Smooth muscle cell (in vitro differentiated cells): ENCODE results near the gene CCR3. TPM values are rescaled to one million over a fixed set of nuclear protein-coding genes. Genes with fewer than 3 reads are reported as not detected.

ENCODE experiments used
- DNase-seq: peaks from one replicate; lab custom pipeline; 2025; ENCODE audit not compliant: unreplicated experiment; lab: John Stamatoyannopoulos, UW
- H2AFZ ChIP-seq: fragments of 200-600 bp; sonication (generic); 2 replicates; pipeline ENCODE4 v1.6.0; 2016; ENCODE audit warnings: antibody characterized with exemption, low read depth, mild to moderate bottlenecking
- H3F3A ChIP-seq: fragments of 200-600 bp; sonication (generic); 2 replicates; pipeline ENCODE4 v1.6.0; 2017; ENCODE audit warnings: antibody characterized with exemption, low read depth
- H3K27ac ChIP-seq: fragments of 200-600 bp; sonication (generic); 2 replicates; pipeline ENCODE4 v1.5.1; 2016; ENCODE audit warnings: low read depth, mild to moderate bottlenecking
- H3K27me3 ChIP-seq: fragments of 200-600 bp; sonication (generic); 2 replicates; pipeline ENCODE4 v1.6.1; 2016; ENCODE audit warnings: low read depth, mild to moderate bottlenecking
- H3K36me3 ChIP-seq: fragments of 200-600 bp; sonication (generic); 2 replicates; pipeline ENCODE4 v1.5.1; 2016; ENCODE audit warnings: low read depth
- H3K4me1 ChIP-seq: fragments of 200-600 bp; sonication (generic); 2 replicates; pipeline ENCODE4 v1.5.1; 2016; ENCODE audit warnings: low read depth
- H3K4me2 ChIP-seq: fragments of 200-600 bp; sonication (generic); 2 replicates; pipeline ENCODE4 v1.6.0; 2016; ENCODE audit warnings: mild to moderate bottlenecking
- H3K4me3 ChIP-seq: fragments of 200-600 bp; sonication (generic); 2 replicates; pipeline ENCODE4 v1.5.1; 2016; ENCODE audit warnings: mild to moderate bottlenecking
- H3K79me2 ChIP-seq: fragments of 200-600 bp; sonication (generic); 2 replicates; pipeline ENCODE4 v1.6.0; 2016; ENCODE audit warnings: low read depth, mild to moderate bottlenecking
- H3K9ac ChIP-seq: fragments of 200-600 bp; sonication (generic); 2 replicates; pipeline ENCODE4 v1.6.0; 2016; ENCODE audit warnings: low read depth
- H3K9me3 ChIP-seq: fragments of 200-600 bp; sonication (generic); replicated peaks from 2 replicates; pipeline ENCODE4 v1.5.1; 2016; ENCODE audit warnings: low read depth
- H4K20me1 ChIP-seq: fragments of 200-600 bp; sonication (generic); 2 replicates; pipeline ENCODE4 v1.6.0; 2016; ENCODE audit warnings: low read depth
- WGBS: methylation state at CpG from one replicate; pipeline ENCODE4 v1.1.7; 2016; ENCODE audit warnings: low lambda C conversion rate; 5-methylcytosine and 5-hydroxymethylcytosine counted together
- polyA plus RNA-seq: library from polyadenylated mRNA; unstranded; fragments of >200 nt; fragmentation: Nextera tagmentation; extraction: Ambion mirVana; gene quantifications from 2 replicates; pipeline ENCODE4 v1.2.1, GENCODE V29; 2016
- total RNA-seq: library from RNA; depleted of rRNA; stranded (reverse); fragments of >200 nt; gene quantifications from 2 replicates; pipeline ENCODE4 v1.2.3, GENCODE V29; 2014
- TF ChIP-seq, protein P1 (sequence below): fragments of 200-600 bp; sonication (generic); IDR thresholded peaks from 2 replicates; pipeline ENCODE4 v1.5.1; 2017; ENCODE audit warnings: borderline replicate concordance, mild to moderate bottlenecking, antibody characterized with exemption; ENCODE audit not compliant: insufficient read depth, poor library complexity, severe bottlenecking

CCR3 gene
- total and polyA plus RNA-seq, 2 experiments from 2014 or later, result not detected

DNA sequence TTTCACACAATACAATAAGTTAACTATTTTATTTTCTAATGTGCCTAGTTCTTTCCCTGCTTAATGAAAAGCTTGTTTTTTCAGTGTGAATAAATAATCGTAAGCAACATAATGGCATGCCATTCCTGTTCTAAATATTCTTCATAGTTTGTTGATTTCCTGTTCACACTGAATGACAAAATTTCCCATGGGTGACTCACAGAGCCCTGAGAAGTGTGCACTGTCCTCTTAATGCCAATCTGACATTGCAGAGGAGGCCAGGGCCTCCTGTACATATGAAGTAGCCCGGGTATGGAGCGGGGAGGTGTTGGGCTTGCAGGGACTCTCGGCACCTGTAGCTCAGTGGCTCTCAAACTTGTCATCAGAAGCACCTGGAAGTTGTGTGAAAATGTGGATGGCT lies 24.3 kb downstream of the CCR3 start:
- no peaks in the 10 kb centered on the region for H4K20me1 ChIP-seq
- no peak overlapping the region for H3K9ac ChIP-seq
- H3K27ac ChIP-seq, result no peak overlapping the region
- H3K4me3 ChIP-seq, result no peak overlapping the region
- TF ChIP-seq, protein P1, sequence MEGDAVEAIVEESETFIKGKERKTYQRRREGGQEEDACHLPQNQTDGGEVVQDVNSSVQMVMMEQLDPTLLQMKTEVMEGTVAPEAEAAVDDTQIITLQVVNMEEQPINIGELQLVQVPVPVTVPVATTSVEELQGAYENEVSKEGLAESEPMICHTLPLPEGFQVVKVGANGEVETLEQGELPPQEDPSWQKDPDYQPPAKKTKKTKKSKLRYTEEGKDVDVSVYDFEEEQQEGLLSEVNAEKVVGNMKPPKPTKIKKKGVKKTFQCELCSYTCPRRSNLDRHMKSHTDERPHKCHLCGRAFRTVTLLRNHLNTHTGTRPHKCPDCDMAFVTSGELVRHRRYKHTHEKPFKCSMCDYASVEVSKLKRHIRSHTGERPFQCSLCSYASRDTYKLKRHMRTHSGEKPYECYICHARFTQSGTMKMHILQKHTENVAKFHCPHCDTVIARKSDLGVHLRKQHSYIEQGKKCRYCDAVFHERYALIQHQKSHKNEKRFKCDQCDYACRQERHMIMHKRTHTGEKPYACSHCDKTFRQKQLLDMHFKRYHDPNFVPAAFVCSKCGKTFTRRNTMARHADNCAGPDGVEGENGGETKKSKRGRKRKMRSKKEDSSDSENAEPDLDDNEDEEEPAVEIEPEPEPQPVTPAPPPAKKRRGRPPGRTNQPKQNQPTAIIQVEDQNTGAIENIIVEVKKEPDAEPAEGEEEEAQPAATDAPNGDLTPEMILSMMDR, result no peak
- H3K27me3 ChIP-seq, result no peaks in the 10 kb centered on the region
- H3K4me2 ChIP-seq, result no peak overlapping the region
- H3K36me3 ChIP-seq, result no peaks in the 10 kb centered on the region
- H2AFZ ChIP-seq, result no peak overlapping the region
- no peaks in the 10 kb centered on the region for H3K79me2 ChIP-seq
- no peaks in the 10 kb centered on the region for H3K4me1 ChIP-seq
- H3K9me3 ChIP-seq, result no peaks in the 10 kb centered on the region
- 86% methylated on average over 4 of the region's 4 CpGs for WGBS
- no peaks in the 10 kb centered on the region for H3F3A ChIP-seq
- no peak for DNase-seq

DNA sequence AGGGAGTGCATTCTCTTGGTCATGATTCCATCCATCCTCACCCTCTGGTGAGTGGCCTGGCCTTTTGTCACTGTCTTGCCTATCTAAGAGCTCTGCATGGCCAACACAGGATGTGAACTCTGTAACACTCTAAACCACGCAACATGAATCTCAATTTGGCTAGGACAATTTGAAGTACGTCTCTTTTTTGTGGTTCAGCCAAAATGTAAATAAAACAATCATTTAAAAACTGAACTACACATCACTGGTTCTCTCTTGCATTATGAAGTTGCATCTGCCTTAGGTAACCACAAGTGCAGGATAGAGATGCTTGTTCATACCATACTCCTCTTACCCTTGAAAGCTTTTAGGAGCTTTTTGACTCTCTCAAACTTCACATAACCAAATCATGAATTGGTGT lies 27.3 kb downstream of the CCR3 start:
- Histone ChIP-seq H3K4me3 (no peak overlapping the region), H2AFZ (no peak overlapping the region), H3K36me3 (no peaks in the 10 kb centered on the region), H3K9ac (no peak overlapping the region), H3K27ac (no peak overlapping the region), H3K4me1 (no peaks in the 10 kb centered on the region), H3K27me3 (no peaks in the 10 kb centered on the region), H4K20me1 (no peaks in the 10 kb centered on the region), H3K79me2 (no peaks in the 10 kb centered on the region), H3K9me3 (no peaks in the 10 kb centered on the region), H3F3A (no peaks in the 10 kb centered on the region), H3K4me2 (no peak overlapping the region)
- TF ChIP-seq, protein P1, result no peak
- DNase-seq, result no peak
- 92% methylated on average over 2 of the region's 2 CpGs for WGBS

DNA sequence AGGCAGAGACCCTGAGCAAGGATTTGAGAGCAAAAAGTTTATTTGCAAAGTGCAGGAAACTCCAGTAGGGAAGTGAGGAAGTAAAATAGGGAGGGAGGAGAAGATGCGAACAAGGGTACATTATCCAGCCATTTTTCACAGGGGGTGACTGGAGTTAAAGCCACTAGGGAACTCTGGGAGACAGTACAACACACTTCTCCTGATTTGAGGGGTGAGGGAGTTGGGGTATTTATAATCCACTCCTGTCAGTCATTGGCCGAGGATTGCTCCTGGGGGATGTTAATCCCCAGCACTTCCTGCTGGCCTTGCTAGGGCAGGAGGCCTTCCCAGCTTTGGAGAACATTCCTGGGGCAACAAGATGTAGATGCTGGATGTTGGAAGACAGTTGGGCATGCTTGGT lies 28.2 kb downstream of the CCR3 start:
- no peak overlapping the region for H3K4me3 ChIP-seq
- no peaks in the 10 kb centered on the region for H3F3A ChIP-seq
- 90% methylated on average over 2 of the region's 2 CpGs for WGBS
- no peaks in the 10 kb centered on the region for H3K36me3 ChIP-seq
- no peak overlapping the region for H2AFZ ChIP-seq
- no peak overlapping the region for H3K27ac ChIP-seq
- H3K9ac ChIP-seq, result no peak overlapping the region
- TF ChIP-seq, protein P1, result no peak
- no peaks in the 10 kb centered on the region for H4K20me1 ChIP-seq
- no peak for DNase-seq
- no peaks in the 10 kb centered on the region for H3K9me3 ChIP-seq
- H3K79me2 ChIP-seq, result no peaks in the 10 kb centered on the region
- no peaks in the 10 kb centered on the region for H3K4me1 ChIP-seq
- no peaks in the 10 kb centered on the region for H3K27me3 ChIP-seq
- no peak overlapping the region for H3K4me2 ChIP-seq

DNA sequence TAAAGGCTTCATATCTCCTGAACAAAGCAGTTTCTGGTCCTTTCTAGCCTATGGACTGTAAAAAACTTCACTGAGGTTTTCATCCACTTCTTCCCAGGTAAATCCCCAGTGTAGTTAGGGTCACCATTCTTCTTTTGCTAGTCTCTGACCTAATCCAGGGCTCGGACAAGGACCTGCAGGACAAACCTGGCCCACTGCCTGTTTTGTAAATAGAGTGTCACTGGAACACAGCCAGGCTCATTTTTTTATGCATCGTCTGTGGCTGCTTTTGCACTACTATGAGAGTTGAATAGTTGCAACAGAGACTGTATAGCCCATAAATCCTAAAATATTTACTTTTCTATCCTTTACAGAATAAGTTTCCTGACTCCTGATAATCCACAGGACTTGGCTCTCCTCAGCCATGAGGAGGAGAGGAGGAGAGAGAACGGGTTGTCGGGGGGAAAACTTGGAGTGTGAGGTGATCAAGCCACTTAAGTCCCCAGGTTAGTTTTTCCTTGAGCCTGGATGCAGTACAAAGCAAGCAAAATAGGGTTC lies 29.0 kb downstream of the CCR3 start:
- Histone ChIP-seq H3K9ac (no peak overlapping the region), H3K36me3 (no peaks in the 10 kb centered on the region), H3F3A (no peaks in the 10 kb centered on the region), H3K4me3 (no peak overlapping the region), H3K4me1 (no peaks in the 10 kb centered on the region), H3K9me3 (no peaks in the 10 kb centered on the region), H3K4me2 (no peak overlapping the region), H2AFZ (no peak overlapping the region), H4K20me1 (no peaks in the 10 kb centered on the region), H3K27ac (no peak overlapping the region), H3K27me3 (no peaks in the 10 kb centered on the region), H3K79me2 (no peaks in the 10 kb centered on the region)
- DNase-seq, result no peak
- 62% methylated on average over 4 of the region's 4 CpGs for WGBS
- TF ChIP-seq, protein P1, result no peak
